ENCODE measurements around the gene FBN2.
"Not testable (repeated sequence)": the region's sequence is repeated elsewhere in the genome, so short reads cannot be mapped to it uniquely, and the experiment has no call there.

Gene FBN2

GRCh38 chr5:128475693-128476092, 62.4 kb downstream of the FBN2 start:
- DNase-seq, result no peak

DNA sequence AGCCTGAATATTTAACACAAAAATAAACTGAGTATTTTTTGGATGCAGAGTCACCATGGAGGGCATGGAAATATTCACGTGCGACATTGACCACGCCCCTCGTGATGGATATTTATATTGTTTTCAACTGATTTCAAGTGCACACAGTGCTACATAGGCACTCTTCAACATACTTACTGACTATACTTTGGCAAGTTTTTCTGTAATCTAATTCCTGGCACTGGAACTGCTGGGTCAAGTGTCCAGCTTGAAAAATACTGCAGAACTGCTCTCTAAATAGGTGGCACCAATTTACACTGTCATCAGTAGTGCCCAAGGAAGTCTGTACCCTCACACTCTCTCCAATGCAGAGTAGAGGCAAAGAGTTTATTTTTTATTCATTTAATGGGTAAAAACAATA, 65.1 kb downstream of the FBN2 start:
- DNase-seq, result no peak

DNA sequence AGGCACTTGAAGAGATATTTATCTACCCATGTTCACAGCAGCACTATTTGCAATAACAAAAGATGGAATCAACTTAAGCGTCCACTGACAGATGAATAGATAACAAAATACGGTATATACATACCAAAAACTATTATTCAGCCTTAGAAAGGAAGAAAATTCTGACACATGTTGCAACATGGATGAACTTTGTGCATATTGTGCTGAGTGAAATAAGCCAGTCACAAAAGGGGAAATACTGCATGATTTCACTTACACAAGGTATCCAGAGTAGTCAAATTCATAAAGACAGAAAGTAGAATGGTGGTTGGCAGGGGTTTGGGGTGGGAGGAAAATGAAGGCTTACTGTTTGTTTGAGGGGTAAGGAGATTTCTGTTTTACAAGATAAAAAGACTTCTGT, 66.0 kb downstream of the FBN2 start:
- DNase-seq, result no peak

DNA sequence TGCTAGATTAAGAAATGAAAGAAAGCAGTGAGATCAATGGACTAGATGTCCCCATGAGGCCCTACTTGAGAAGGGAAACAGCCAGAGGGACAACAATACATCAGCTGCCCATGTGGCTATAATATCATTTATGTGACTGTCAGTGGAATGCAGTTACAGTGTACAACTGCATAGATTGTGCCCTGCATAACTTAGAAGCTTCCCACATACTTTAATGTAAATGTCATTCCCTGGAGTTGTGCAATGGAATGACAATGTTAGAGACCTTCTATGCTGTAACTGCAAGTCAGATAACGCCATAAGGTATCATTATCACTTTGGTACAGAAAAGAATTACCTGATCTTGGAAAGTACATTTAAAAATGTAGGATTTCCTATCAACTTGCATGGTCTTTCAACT, 67.4 kb downstream of the FBN2 start:
- no peak for DNase-seq

GRCh38 chr5:128469912-128470311, 68.1 kb downstream of the FBN2 start:
- no peak for DNase-seq

GRCh38 chr5:128466980-128467379, 71.1 kb downstream of the FBN2 start:
- no peak for DNase-seq

- no peak for DNase-seq
Observed at GRCh38 chr5:128466554-128466953, 71.5 kb downstream of the FBN2 start.

DNA sequence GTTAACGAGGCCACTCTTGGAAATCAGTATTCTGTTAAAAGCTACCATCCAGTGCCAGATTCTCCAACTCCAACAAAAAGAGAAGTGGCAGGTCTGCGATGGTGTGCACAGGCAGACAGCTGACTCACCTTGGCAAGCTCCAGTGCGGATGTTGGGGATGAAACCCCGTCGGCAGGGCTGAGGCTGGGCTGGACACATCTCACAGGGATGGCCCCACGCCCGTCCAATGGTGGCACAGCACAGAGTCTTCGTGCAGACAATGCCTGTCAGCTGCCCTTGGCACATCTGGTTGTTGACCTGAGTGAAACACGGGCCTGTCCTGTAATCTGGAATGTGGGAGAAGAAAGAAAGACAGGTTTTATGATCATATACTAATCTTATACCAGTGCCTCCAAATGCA, 73.4 kb downstream of the FBN2 start:
- DNase-seq, result no peak

DNA sequence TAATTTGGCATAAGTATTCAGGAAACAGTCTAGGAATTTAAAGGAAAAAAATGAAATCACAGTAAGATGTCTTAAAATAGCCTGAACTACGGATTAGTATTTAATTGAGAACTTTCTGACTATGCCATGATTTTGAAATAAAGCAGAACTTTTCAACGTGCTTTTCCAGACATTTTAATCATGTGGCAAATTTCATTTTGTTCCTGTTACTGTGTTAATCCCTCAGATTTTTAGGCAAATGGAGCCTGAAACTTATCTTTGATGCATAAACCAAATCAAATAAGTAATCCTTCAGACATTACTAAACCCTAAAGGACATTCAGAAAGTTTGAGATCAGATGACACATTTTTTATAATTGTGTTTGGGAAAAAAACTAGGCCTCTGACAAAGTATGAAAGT, 75.7 kb downstream of the FBN2 start:
- DNase-seq, result no peak

DNA sequence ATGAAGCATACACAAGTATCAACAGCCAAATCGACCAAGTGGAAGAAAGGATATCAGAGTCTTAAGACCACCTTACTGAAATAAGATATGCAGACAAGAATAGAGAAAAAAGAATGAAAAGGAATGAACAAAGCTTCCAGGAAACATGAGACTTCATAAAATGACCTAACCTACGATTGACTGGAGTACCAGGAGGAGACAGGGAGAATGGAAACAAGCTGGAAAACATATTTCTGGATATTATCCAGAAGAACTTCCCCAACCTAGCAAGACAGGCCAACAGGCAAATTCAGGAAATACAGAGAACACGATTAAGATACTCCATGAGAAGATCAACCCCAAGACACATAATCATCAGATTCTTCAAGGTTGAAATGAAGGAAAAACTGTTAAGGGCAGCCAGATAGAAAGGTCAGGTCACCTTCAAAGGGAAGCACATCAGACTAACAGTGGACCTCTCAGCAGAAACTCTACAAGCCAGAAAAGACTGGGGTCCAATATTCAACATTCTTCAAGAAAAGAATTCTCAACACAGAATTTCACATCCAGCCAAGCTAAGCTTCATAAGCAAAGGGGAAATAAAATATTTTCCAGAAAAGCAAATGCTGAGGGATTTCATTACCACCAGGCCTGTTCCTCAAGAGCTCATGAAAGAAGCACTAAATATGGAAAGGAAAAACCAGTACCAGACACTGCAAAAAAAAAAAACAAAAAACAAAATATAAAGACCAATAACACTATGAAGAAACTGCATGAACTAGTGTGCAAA, 80.7 kb downstream of the FBN2 start:
- not testable (repeated sequence) for DNase-seq

DNA sequence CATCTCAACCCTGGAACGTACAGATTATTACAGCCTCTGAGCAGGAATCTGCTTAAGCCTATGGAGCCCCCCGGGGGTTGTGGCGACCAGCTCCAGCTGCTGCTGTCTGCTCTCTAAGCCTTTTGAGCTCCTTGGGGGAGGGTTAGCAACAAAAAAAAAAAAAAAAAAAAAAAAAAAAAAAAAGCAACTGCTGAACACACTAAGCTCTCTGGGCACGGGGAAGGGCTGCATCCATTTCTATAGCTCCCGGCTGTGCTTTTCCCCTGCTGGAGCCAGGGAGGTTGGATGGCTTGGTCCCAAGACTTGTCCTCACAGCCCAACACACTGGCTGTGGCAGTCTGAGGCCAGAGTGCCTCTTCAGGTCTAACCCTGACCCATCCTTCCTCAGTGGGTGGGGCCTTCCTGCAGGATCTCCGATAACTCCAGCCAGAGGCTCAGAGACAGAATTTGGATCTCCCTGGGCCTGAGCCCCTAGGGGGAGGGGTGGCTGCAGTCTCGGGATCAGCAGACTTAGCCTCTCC, 82.1 kb downstream of the FBN2 start:
- DNase-seq, result no peak

GRCh38 chr5:128453121-128453520, 84.9 kb downstream of the FBN2 start:
- no peak for DNase-seq

DNA sequence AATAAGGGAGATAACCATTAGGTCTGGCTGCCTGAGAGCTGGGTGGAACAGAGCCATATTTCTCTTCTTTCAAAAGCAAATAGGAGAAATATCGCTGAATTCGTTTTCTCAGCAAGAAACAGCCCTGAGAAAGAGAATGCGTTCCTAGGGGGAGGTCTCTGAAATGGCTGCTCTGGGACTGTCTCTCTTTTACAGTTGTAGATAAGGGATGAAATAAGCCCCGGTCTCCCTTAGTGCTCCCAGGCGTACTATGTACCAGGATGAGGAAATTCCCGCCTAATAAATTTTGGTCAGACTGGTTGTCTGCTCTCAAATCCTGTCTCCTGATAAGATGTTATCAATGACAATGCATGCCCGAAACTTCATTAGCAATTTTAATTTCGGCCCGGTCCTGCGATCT, 90.8 kb downstream of the FBN2 start:
- DNase-seq, result not testable (repeated sequence)

DNA sequence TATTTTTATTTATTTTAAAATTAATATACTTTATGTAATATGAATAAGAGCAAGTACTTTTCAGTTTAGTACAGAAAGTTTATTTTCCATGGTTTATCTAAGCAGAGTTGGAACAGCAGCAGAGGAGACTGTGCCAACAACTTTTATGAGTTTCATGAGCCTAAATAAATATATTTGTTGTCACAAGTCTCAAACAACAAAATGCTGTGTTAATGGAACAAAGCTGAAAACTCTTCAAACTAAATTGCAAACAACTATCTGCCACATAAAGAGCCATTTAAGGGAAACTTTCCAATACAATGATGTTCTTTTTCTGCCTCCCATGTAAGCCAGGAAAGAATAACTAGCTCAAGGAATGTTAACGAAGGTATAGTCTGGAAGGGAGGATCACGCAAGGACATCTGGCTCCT, 96.1 kb downstream of the FBN2 start:
- DNase-seq, result no peak

DNA sequence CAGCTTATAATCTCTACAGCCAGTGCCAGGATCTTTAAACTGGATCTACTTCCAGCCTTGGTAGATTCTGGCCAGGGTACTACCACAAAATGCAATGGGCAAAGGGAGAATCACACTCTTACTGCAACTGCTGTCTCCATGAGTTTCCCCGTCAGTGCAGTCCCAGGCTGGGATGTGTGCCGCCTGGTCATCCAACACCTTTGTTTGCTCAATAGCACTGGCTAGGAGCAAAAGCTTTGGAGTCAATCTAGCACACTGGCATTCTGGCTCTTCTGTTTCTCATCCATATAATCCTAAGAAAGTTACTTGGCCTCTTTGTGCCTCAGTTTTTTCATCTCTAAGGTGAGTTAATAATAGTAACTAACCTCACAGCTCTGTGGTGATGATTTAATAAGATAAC, 96.9 kb downstream of the FBN2 start:
- DNase-seq, result no peak

GRCh38 chr5:128436749-128437188, 101.3 kb downstream of the FBN2 start:
- no peak for DNase-seq

GRCh38 chr5:128435861-128436260, 102.2 kb downstream of the FBN2 start:
- no peak for DNase-seq

- no peak for DNase-seq
Observed at GRCh38 chr5:128434993-128435392, 103.1 kb downstream of the FBN2 start.

DNA sequence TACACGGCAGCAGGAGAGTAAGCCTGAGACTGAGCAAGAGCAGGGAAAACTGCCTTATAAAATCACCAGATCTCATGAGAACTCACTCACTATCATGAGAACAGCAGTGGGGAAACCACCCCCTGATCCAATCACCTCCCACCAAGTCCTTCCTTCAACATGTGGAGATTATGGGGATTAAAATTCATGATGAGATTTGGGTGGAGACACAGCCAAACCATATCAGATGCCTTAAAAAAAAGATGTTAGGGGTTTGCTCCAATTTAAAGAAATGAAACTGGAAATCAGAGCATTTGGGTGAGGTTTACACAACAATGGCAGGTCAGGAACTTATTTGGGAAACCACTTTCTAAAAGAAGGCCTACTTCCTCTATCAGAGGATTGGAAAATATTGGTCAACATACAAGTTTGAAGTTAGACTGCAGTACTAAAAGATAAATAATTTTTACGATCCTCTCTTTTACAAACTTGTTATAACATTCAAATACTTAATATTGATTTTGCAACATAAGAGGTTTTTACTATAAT, 105.1 kb downstream of the FBN2 start:
- no peak for DNase-seq

- DNase-seq, result no peak
Observed at GRCh38 chr5:128427921-128428320, 110.1 kb downstream of the FBN2 start.

DNA sequence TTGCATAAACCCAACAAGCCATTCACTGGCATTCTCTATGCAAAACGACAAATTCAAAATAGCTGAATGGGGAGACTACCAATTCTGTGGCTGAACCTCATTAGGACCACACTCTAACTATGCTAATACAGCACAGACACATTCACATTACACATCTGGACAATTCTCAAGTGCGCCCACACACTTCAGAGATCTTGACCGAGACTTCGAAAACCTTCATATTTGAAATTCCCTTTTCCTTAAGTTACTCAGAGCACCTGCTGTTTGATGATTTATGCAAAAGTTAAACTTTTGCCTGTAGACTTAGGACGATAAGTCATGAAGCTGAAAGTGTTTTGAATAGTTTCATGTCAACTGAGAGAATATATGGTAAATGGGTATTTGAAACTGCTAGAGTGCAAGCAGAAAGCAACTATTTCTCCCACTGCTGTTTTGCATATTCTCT, 111.9 kb downstream of the FBN2 start:
- no peak for DNase-seq

- DNase-seq, result no peak
Observed at GRCh38 chr5:128424646-128425045, 113.4 kb downstream of the FBN2 start.

GRCh38 chr5:128422612-128423011, 115.4 kb downstream of the FBN2 start:
- no peak for DNase-seq

- DNase-seq, result no peak
Observed at GRCh38 chr5:128414469-128414868, 123.6 kb downstream of the FBN2 start.

GRCh38 chr5:128413356-128413755, 124.7 kb downstream of the FBN2 start:
- no peak for DNase-seq
